HG02678 (cell line): ENCODE measurements around the gene CD74.
"Not testable (repeated sequence)": the region's sequence is repeated elsewhere in the genome, so short reads cannot be mapped to it uniquely, and the experiment has no call there.

Experiments
- ATAC-seq: cut with Tn5 transposase; IDR thresholded peaks from one replicate; pipeline ENCODE4 v1.9.1; 2021; ENCODE audit warnings: mild to moderate bottlenecking, moderate library complexity; ENCODE audit not compliant: unreplicated experiment

The CD74 gene

DNA sequence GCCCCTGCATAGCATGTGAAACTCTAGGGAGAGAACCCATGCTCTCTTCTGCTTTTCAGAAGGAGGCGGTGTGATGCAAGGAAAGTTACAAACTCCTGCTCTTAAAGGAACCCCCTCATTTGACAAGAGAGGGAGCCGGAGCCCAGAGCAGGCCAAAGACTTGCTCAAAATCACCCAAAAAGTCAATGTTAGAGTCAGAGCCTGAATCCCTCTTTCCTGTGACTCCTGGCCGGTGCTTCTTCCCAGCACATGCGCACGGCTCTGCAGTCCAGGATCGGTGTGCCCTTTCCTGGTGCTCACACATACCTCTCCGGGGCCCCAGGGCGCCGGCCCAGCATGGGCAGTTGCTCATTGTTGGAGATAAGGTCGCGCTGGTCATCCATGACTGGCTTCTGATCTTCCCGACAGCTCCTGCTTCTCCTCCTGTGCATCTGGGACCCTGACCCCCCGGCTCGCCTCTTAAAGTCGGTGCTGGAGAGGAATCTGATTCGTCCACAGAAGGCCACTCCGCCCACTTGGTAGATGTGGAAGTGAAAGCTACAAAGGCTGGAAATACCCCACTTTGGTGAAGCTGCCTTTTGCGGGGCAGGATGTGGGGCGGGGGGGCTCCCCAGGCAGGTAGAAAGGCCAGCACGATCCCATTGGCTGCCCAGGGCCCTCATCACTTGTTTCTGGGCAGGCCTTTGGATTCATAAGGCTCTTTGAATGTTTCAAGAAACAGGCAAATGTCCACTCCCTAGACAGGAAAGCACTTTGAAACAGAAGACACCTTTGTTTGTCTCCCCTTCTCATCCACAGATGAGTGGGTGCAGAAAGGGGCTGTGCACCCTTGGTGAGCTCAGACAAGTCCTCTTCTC is at the start of gene CD74:
CD74 (minus strand) TSS at position 592 of the 857 bp plus-strand sequence; CDS start at position 431, 161 bp downstream.
- peak; percentile 72 for ATAC-seq

- ATAC-seq: peak; percentile 87
Measured at GRCh38 chr5:150461231-150461630, 48.5 kb upstream of the CD74 start.

- ATAC-seq: no peak
Measured at GRCh38 chr5:150460781-150461180, 48.1 kb upstream of the CD74 start.

DNA sequence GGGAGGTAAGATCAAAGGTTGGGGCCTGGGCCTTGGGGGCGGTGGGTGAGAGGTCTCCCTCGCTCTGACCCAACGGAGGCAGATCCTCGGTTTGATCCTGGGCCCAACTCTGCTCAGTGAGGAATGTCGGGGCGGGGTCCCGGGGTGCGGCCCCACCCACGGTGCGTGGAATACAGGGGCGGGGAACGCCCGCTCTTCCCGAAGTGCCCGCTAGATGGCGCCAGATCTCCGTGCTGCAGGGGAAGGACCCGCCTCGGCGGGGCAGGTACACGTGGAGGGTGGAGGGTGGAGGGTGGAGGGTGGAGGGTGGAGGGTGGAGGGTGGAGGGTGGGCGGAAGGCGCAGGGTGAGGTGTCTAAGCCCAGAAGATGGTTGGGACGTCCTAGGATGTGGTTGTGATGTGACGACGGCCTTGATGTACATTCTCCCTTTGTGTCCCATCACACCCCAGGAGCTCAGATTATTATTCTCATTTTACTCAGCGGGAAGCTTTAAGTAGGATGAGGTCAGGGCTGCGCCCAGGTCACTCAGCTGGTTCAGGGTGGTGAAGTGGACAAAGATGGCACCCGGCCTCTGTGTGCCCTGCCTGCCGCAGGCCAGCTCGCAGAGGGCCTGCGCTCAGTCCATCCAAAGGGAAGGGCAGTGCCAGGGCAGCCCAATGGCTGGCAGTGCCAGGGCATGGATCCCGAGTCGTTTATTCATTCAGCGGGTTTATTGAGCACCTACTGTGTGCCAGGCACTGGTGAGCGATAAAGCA is 46.3 kb upstream of the CD74 start:
- ATAC-seq: peak; percentile 72

DNA sequence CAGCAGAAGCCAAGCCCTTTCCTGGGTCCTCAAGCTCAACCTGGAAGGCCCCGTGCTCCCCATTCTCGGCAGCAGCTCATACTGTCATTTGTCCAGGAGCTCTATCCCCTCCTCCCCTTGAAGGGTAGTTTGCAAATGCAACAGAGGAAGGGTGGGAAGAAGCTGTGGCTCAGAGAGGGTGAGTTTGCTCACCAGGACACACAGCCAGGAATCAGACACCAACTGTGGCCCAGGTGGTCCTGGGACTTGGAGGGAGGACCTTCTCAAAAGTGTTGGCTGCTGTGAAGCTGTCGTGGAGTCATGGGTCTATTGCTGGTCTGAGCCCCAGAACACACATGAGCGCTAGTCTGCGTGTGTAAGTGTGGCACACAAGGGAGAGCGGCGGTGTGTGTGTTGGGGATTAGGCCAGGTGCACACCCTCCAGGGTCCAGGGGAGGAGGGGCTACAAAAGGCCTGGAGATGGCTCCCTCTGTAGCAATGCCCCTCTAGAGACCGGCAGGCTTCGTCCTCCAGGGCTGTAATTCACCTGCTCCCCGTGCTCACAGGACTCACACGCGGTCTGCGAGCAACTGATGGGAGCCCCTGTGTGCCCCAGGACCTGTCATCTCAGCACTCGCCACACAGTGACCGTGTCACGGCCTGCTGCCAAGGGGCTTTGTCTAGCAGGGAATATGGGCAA is 45.0 kb upstream of the CD74 start:
- no peak for ATAC-seq

GRCh38 chr5:150457121-150457520 is 44.4 kb upstream of the CD74 start:
- no peak for ATAC-seq

- no peak for ATAC-seq
Measured at GRCh38 chr5:150454492-150455229, 42.0 kb upstream of the CD74 start.

- not testable (repeated sequence) for ATAC-seq
Measured at GRCh38 chr5:150454027-150454426, 41.3 kb upstream of the CD74 start.

DNA sequence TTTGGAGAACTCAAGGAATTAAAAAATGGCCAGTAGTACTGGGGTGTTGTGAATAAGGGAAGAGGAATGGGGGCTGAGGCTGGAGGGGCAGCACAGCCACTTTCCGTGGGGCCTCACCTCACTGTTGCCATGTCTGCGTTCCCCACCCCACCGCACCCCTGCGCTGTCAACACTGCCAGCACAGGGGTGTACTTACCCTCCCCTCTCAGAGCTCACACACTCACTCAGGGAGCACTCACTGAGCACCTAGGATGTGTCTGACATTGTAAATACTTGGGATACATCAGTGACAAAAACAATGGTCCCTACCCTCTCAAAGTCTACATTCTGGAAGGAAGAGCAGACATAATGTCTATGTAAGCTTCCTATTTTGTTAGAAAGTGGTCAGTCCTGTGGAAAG is 40.2 kb upstream of the CD74 start:
- no peak for ATAC-seq

DNA sequence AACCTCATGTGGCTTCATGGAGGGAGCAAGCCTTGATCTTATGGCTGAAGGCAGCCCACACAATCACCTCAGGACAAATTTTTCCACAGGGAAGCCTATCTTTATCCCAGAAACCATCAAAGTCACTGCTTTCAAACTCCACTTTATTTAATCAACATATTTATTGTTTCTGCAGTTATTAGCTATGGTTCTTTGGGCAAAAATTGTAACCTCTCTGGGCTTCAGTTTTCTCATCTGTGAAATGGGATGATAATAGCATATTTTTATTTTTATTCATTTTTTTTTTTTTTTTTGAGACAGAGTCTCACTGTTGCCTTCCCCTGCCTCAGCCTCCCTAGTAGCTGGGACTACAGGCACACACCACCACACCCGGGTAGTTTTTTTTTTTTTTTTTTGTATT is 38.9 kb upstream of the CD74 start:
- ATAC-seq: no peak

DNA sequence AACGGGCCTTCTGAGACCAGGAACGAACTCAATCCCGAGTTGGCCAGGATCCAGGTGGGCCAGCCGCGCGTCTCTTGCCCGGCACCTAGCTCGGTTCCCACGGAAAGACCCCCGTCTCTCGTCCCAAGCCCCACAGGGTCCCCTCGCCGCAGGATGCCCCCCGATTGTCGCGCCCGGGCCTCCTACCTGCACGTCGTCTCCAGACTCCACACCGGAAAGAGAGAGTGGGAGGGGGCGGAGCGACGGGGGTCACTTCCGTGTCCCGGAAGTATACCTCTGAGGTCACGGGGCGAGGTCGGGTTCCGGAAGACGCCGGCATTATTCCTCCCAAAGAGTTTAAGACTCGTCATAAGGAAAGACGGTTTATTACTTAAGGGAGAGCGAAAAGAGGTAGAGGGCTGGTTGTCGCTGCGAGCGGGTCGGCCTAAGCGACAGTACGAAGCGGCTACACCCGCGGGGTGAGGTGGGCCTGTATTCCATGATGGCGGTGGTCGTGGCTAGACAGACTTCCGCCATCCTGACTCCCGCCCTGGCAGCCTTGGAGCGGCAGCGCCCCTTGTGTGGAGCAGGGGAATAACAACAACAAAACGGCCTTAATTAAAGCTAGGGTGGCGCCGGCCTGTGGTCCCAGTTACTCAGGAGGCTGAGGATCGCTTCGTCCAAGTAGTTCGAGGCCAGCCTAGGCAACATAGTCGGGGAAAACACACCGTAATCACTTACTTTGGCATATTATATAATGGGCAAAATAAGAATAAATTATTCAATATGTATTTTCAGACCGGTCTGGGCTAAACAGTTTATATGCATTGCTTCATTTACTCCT is 37.0 kb upstream of the CD74 start, which contains the start of gene RPS14:
RPS14 (minus strand) TSS at position 223 of the 823 bp plus-strand sequence. CDS start 2,006 bp downstream, outside the sequence.
- peak; percentile 90 for ATAC-seq

- peak; percentile 30 for ATAC-seq
Measured at GRCh38 chr5:150448952-150449516, 36.3 kb upstream of the CD74 start.

DNA sequence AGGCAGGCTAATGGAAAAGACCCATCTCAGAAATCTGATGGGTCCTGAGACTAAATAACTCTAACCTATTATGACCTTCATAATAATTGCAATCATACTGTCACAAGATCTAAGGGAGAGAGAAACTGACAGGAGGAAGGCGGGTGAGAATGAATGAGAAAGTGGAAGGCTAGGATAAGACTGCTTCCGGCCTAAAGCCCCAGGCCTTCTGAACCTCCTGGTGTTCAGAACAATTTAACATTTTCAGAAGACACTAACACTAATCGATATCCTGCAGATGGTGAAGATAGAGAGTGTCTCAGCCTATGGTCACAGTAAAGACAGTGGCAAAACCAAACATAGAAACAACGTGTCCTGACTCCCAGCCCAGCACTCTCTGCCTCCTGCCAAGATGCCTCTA is 35.6 kb upstream of the CD74 start:
- ATAC-seq: no peak

GRCh38 chr5:150447188-150447587 is 34.5 kb upstream of the CD74 start:
- no peak for ATAC-seq

GRCh38 chr5:150446583-150446982 is 33.9 kb upstream of the CD74 start:
- ATAC-seq: no peak

- ATAC-seq: no peak
Measured at GRCh38 chr5:150446088-150446487, 33.4 kb upstream of the CD74 start.

DNA sequence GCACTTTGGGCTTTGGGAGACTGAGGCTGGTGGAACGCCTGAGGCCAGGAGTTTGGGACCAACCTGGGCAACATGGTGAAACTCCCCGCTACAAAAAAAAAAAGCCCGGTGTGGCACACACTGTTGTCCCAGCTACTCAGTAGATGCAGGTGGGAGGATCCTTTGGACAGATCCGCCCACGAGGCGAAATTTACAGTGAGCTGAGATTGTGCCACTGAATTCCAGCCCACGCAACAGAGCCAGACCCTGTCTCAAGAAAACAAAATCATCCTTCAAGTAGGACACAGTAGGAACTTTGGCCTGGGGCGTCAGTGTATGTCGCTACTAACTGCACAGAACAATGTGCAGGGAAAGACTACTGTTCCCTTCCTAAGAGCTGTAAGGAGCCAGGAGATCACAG is 32.1 kb upstream of the CD74 start:
- ATAC-seq: no peak

- no peak for ATAC-seq
Measured at GRCh38 chr5:150443242-150444075, 30.7 kb upstream of the CD74 start.

- ATAC-seq: no peak
Measured at GRCh38 chr5:150442699-150443080, 30.0 kb upstream of the CD74 start.
